NCI-H526 treated with DMSO at 0.1 percent for 48 hours (cell line): ENCODE measurements around the gene SNRK.
A peak's percentile ranks its signal among the peaks of the same experiment; 100 is the strongest.

ENCODE experiments used
- DNase-seq: peaks from one replicate; lab custom pipeline; 2025; lab: John Stamatoyannopoulos, UW

SNRK gene

DNA sequence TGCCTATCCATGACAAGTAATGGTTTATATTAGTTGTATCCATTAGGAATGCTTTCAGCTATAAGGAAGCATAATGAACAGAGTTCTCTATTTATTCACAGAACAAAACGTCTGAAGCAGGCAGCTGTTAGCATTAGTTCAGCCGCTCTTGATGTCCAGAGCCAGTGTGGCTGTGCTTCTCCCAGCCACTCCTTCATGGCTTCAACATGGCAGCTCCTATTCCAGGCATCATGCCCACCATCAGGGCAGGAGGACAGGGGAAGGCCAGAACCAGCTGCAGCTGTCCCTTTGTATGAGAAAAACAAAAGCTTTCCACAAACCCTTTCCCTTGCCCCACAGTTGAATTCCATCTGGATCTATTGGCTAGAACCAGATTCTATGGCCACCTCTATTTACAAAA lies 12.9 kb upstream of the SNRK start:
- no peak for DNase-seq

DNA sequence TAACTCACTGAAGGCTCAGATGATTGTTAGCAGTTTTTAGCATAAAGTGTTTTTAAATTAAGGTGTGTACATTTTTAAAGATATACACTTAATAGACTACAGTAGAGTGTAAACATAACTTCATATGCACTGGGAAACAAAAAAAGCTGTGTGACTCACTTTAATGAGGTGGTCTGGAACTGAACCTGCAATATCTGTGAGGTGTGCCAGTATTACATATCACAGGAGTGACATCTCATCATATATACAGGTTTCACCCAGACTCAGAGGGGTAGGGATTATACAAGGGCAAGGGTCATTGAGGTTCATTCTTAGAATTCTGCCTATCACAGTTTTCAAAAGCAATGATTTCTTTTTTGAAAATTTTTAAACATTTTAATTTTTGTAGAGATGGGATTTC lies 7.3 kb upstream of the SNRK start:
- DNase-seq: no peak

DNA sequence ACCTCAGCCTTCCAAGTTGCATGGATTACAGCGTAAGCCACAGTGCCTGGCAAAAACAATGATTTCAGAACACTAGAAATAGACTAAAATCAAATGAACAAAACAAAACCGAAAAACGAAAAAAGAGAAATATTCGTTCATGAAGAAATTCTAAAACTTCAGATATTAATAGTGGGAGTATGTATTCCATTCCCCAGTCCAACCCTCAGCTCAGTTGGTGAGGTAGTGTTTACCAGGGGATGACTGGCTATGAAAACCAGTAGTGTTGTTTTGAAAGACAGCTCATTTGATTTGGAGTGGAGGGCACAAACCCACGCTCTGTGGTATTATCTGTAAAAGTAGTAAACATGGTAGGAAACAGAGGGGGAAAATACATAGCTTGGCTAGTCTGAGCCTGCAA lies 6.8 kb upstream of the SNRK start:
- no peak for DNase-seq

DNA sequence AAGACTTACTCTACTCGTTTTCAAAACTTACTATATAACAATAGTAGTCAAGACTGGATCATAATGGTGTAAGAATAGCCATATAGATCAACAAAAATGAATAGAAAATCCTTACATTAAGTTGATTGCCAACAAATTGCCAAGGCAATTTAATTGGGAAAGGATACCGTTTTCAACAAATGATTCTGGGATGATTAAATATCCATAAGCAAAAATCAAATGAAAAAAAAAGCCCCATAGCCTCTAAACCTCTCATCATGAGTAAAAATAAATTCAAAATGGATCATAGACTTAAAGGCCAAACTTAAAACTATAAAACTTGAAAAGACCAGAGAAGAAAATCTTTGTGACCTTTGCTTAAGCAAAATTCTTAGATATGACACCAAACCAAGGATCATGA lies 5.3 kb upstream of the SNRK start:
- no peak for DNase-seq

DNA sequence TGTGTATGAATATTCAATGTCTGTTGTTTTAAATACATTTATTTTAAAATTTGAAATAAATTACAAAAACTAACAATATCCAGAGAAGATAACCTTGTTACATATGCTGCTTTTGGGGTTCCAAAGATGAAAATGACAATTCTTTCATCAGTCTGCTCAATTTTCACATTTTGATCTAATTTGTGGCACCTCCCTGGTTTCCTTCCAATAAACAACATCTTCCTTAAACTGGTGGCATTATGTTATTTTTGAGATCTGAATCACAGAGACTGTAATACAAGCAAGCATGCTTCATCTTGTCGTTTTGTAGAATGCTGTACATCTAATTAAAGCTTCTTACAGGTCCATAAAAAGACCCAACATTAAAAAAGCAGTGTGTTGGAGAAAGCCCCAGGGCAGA lies 2.2 kb upstream of the SNRK start:
- no peak for DNase-seq

DNA sequence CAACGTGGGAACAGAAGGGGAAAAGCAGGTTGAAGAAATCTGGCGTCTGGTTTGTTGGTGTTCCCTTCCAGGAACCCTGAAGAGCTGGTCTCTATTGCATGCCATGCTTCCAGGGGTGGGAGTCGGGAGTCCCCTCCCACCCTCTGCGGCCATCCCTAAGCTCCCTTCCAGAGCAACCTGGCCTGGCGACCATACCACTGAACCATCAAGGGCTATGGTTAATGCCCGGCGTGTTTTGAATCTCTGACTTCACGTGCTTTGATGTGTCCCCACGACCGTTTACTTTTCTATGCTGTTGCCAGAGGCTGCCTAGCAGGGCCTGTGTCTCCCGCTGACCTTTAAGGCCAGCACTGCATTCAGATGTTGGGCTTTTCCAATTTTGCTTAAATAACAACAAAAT lies 696 bp upstream of the SNRK start:
- no peak for DNase-seq

DNA sequence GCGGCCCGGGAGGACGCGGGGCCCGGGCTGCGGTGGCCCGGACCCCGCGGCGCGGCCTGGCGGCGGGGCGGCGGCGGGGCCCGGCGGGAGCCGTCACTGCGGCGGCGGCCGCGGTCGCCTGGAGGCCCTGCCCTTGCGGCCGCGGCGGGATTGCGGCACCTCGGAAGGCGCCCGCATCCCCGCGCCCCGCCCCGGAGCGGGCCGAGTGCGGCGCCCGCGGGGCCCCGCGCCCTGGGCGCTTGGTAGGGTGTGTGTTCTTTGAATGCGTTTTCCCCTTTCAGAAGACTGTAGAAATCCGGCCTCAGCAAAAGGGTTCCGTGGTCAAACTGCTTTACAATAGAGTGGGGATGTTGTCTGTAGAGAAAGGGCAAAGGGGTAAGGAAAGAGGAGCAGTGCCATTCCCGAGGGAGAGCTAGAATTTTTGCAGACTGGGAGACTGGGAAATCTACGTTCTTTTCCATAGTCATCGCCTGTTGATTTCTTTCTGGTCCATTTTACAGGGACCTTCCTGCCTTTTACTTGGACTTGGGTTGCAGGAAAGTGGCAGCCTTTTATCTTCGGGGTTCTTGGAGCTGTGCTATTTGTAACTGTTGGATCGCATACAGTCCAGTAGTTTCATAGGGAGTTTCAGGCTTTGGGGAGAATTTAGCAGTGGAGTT lies 630 bp downstream of the SNRK start:
- peak; percentile 25 for DNase-seq

DNA sequence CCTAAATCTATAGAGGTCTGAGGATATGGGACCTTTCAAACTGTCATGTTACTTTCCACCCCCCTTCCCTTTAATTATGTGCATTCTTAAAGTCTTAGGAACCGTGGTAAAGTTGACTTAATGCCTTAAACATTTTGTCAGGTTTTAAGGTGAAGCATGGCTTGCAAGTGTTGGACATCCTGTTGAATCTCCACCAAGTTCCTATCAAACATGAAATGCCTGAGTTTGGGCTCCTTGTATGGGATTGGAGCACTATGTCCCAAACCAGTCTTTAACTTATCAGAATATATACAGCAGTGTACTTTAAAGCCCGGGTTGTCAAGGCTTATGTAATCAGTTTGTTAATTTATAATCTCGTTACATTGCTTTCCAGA lies 1.1 kb downstream of the SNRK start:
- no peak for DNase-seq

DNA sequence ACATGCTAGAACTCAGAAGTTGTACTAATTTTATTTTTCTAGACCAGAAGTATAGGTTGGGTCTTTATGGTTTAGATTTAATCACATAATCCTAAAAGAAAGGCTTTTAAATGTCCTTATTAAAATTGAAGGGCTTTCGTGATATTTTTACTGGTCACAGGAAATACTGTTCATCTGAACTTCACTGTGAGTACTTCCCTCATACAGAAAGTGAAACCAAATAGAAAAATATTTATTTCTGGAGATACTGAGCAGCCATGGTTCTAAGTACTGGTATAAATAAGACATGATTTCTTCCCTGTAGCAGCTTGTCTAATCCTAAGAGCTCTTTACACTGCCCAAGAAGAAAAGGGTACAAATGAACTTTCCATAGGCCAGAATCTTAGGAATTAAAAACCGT lies 2.0 kb downstream of the SNRK start:
- DNase-seq: no peak

DNA sequence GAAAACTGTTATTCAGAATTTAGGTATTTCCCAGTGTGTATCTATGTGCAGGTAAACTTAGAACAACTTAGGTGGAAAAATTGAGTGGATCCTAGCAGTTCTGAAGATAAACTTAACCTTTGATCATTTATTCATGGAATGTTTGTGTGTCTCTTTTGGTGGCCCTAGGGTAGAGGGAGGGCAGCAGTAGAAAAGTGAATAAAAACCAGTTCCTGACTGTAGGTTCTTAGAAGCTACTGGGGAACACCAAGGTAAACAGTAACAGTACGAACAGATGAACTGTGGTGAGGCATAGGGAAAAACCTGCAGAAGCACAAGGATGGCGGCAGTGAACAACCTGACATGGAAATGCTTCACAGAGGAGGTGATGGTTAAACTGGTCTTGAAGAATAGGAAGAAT lies 2.5 kb downstream of the SNRK start:
- no peak for DNase-seq

DNA sequence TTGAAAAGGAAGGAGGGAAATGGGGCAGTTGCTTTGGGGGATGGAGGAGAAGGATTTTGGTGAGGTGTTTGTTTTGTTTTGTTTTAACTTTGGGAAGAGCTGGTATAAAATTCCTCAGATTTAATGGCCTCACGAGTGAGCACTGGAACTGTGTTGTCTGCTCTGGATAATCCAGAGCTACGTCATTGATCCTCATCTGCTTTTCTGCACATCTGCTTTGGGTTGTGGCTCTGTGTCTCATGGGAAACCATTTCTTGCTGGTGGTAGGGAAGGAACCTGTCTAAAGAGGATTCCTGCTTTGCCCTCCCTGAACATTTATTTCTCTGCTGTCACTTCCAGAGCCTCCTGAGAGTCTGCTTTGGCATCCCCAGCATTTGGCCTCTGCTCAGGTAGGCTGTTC lies 3.1 kb downstream of the SNRK start:
- no peak for DNase-seq

DNA sequence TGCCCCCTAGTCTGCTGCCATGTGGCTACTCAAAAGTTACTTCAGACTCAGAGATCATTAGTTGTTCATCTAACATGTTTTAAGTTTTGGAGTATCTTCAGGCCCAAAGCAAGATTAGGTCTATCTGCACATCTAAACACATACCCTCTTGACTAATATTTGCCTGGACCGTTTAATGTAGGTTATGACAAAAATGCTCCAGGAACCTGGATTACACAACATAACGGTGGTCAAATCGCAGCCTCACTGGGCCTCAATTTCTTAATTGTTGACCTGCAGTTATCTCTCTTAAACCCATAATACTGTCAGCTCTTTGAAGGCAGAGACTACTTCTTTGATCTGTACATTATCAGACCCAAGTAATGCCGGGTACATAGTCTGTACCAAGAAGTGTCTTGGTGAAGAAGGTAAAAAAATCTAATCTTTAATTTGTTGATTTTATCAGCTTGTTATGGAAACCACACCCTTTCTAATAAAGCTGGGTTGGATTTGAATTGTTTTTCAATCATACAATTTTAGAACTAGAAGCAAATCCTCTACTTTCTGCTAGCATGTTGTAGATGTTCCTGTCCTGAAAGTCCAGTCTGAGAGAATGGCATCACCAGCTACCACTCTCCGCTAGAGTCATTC lies 3.6 kb downstream of the SNRK start:
- DNase-seq: no peak

DNA sequence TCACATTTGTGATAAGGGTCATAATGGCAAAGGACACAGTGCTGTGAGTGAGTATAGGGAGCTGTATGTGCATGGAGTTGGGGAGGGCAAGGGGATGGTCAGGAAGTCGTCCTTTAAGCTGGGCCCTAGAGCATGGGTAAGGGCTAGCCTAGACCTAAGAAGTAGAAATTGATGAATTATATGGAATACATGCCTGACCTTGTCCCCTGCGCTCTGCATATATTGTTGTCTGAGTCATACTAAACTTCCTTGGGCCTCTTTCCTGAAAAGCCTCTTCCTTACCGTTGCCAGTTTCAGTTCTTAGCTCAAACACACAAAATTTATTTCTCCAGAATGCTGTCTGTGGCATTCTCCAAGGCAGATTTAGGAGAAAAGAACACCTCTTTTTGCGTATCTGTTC lies 4.6 kb downstream of the SNRK start:
- no peak for DNase-seq

DNA sequence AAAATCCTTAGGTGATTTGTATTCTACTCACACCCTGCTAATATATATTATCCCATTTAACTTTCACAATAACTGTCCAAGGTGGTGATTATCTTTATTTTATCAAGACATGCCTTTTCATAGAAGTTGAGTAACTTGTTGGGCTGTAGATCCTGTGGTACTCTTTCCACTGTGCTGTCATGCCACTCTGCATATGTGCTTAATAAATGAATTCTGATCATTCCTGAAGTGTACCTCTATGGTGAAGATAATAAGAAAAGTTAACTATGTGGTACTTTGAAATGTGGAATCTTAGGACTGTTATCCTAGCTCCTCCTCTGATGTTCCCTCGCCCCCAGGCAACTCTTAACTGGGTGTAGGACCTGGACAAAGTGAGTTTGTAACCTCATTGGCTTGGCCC lies 5.2 kb downstream of the SNRK start:
- no peak for DNase-seq

DNA sequence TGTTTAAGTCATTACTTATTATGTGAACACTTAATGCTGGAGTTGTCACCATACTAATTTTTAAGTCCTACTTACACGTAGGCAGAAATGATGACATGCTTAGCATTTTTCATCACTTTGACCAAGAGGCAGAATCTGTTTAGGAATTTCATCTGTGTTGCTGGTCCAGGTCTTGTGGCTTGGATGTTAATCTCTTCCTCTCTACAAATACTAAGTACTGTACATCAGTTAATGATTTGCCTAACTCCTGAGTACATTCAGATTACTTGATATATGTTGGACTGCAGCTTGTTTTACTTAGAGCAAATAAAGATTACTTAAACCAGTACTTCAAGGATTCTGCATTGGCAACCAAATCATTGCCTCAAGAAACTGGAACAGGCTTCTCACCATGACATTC lies 8.6 kb downstream of the SNRK start:
- DNase-seq: no peak

DNA sequence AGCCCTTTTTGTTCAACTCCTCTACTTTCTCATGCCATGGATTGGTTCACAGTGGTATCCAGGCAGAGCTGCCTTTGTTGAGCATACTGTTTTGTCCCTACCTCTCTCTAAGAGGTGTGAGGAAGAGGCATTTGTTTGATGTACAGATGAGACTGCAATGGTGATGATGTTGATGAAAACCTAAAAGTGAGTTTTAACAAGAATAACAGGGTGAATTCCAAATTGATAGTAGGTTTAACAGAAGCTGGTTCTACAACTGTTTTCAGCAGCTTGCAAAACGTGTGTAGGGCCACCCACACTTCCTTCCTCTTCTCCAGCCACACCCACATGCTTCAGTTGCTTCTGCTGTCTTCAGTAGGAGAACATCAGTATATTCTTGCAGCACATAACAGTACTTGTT lies 10.2 kb downstream of the SNRK start:
- DNase-seq: no peak

DNA sequence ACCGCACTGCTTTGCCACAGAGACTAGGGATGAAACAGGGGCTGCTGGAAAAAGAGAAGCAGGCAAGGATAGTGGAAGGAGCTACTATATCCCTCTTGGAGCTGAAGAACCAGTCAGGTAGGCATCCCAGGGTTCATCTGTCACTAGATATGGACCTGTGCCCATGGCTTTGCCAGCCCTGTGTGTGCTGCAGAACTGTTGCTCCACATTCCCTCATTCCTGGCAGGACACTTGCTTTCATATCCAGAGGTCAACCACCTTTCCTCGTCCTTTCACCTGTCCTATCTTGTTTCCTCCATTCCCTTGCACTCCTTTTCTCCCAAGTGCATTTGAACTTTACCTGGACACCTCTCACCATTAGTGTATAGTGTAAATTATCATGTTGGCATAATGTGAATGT lies 12.0 kb downstream of the SNRK start:
- no peak for DNase-seq

DNA sequence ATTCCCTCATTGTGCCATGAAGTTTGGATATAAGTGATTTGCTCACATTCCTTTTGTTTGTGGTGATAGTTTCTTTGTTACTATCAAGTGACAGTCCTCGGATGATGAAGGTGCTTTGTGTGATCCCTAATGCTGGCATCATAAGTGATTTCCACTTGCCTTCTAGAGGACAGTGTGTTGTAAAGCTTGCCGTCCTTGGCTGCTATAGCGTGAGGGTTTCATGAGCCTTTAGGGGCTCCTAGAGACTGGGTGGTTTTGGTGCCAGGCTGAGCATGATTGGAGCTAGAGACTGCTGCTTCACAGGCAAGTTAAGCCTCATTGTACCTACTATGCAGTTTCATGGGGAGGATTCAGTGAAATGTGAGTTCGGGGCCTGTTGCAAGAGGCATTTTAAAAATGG lies 12.4 kb downstream of the SNRK start:
- DNase-seq: no peak

DNA sequence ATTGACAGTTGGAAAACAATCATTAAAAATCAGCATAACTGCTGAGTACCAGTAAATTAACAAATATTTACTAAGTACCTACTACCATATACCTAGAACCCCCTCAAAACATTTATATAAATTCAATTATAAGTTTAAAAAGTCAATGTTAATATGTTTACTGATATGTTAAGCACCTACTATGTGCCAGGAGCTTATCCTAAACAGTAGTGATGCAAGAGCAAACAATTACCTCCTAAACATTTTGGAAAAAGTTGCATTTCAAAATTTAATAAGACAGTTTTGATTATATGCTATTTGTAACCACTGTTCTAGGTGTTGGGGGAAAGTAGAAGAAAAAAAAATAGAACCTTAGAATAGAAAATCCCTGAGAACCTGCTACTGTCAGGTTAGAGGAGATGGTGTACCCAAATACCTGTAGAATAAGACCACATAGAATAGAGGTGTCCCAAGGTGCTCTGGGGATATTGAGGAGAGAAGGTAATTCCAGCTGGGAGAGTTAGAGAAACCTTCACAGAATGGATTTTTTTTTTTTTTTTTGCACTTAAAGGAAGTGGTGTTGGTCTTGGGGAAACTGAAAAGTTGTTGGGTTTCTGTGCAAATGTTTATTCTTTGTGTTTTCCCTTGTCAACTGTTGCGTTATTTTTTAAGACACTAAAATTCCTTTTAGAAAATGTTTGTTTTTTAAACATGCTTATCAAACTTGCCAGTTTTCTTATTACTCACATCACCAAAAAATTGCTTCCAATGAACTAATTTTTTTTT lies 16.0 kb downstream of the SNRK start:
- DNase-seq: no peak

DNA sequence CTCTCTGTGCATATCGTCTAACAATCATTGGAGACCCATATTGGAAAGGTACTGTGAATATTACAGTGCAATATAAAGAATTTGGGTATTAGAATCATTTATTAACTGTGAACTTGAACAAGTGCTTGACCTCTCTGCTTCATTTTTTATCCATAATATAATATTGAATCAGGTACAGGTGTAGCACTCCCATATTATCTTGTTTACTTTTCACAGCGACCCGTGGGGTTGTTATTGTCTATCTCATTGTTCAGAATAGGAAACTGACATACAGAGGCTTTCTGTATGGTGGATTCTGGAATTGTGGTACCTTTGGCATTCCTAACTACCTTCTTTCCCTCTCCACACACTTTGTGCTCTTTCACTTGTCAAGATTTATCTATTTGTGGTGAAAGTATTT lies 17.8 kb downstream of the SNRK start:
- no peak for DNase-seq

DNA sequence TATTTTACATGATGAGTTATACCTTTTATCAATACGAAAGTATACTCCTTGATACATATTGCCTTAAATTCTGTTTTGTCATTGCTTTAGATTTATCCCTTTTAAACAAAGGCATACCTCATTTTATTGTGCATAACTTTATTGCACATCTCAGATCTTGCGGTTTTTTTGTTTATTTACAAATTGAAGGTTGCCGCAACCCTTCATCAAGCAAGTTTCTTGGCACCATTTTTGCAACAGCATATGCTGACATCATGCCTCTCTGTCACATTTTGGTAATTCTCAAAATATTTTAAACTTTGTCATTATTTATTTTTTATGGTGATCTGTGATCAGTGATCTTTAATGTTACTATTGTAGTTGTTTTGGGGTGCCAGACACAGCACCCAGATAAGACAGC lies 20.9 kb downstream of the SNRK start:
- DNase-seq: no peak

DNA sequence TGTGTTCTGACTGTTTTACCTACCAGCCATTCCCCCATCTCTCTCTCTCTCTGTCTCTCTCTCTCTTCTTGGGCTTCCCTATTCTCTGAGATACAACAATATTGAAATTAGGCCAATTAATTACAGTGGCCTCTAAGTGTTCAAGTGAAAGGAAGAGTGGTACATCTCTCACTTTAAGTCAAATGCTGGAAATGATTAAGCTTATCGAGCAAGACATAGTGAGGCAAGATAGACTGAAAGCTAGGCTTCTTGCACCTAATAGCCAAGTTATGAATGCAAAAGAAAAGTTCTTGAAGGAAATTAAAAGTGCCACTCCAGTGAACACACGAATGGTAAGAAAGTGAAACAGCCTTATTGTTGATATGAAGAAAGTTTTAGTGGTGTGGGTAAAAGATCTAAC lies 21.3 kb downstream of the SNRK start:
- DNase-seq: no peak

DNA sequence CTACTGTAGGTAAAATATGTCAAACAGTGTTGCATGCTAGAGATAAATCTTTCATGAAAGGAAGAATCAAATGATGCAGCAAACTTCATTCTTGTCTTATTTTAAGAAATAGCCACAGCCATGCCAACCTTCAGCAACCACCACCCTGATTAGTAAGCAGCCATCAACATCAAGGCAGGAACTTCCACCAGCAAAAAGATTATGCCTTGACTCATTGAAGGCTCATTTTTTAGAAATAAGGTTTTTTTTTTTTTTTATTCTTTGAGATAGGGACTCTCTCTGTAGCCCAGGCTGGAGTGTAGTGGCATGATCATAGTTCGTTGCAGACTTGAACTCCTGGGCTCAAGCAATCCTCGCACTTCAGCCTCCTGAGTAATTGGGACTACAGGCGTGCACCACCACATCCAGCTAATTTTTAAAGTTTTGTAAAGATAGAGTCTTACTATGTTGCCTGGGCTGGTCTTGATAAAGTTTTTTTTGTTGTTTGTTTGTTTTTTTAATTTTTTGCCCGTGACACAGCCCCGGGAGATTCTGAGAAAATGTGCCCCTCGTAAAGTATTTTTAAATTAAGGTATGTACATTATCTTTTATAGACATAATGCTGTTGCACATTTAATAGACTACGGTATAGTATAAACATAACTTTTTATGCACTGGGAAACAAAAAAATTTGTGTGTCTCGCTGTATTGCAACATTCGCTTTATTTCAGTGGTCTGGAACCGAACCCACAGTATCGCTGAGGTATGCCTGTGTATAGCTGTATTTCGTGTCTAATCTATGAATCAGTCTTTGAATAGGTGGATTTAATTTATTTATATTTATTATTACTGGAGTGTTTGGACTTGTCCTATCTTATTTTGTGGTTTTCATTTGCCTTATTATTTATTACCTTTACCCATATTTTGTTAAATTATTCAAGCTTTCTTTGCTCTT lies 23.3 kb downstream of the SNRK start:
- DNase-seq: no peak
